Stimulated activated CD4-positive, alpha-beta T cell treated with anti-CD3 and anti-CD28 coated beads, TNF-alpha, amount 100 ng/mL, for 48 hours (primary cell): Measurements from ENCODE around the gene SAA4.
"Not testable (repeated sequence)": the region's sequence is repeated elsewhere in the genome, so short reads cannot be mapped to it uniquely, and the experiment has no call there.

Experiments used
- DNase-seq, 3 donors: peaks; one replicate each; pipeline ENCODE4 v3.0.0-alpha.2; 2020; ENCODE audit warnings: low read depth in 3 of 3

SAA4 gene

DNA sequence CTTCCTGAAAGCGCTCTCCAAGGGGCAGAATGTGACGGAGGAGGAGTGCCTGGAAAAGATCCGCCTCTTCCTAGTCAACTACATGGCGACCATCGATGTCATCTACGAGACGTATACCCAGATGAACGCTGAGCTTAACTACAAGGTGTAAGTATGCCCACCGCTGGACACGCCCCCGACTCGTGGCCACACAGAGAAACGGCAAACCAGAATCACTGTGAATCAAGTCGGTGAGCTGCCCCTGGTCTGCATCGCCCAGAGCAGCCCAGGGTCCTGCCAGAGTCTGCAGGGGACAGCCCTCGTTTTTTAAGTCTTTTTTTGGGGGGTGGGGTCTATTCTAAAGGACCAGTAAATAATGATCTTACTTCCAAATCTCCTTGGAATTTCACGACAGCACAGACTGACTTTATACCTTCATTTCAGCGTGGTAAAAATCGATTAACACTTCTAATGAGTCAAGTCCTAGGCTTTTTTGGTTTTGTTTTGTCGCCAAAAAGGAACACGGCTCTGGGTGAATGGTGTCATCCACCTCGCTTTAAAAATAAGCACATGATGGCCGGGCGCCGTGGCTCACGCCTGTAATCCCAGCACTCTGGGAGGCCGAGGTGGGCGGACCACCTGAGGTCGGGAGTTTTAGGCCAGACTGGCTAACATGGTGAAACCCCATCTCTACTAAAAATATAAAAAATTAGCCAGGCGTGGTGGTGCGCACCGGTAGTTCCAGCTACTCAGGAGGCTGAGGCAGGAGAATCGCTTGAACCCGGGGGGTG is 46.9 kb downstream of the SAA4 start:
- not testable (repeated sequence) for DNase-seq

DNA sequence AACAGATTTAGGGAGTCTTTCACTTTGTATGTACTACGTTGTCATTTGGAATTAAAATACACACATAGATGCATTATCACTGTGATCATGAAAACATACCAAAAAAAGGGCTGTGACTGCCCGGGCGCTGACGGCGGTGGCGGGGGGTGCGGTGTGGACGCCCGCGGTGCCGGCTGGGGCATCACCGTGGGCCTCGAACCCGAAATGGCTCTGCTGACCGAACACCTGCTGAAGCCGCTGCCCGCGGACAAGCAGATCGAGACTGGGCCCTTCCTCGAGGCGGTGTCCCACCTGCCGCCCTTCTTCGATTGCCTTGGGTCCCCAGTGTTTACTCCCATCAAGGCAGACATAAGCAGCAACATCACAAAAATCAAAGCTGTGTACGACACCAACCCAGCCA is 47.8 kb downstream of the SAA4 start:
- DNase-seq, result no peak
